Vagina (tissue), 2 donors: ENCODE results near the gene RAB7B. TPM values are rescaled to one million over a fixed set of nuclear protein-coding genes. Genes with fewer than 3 reads are reported as not detected.

ENCODE experiments used
- DNase-seq, 2 donors: peaks; one replicate each; pipeline ENCODE4 v3.0.0-alpha.2; 2017; ENCODE audit errors: extremely low spot score in 2 of 2
- H3K27ac ChIP-seq: fragments of 200-600 bp; sonication (generic); one replicate; pipeline ENCODE4 v1.5.1; 2019
- H3K27me3 ChIP-seq: fragments of 200-600 bp; sonication (generic); one replicate; pipeline ENCODE4 v1.5.1; 2019
- H3K36me3 ChIP-seq, 2 donors: fragments of 200-600 bp; sonication (generic); one replicate each; pipeline ENCODE4 v1.5.1; 2017 to 2019
- H3K4me1 ChIP-seq: fragments of 200-600 bp; sonication (generic); one replicate; pipeline ENCODE4 v1.5.1; 2019
- H3K4me3 ChIP-seq, 2 donors: fragments of 200-600 bp; sonication (generic); 1 replicate in 1 of 2; 2 replicates in 1 of 2; pipeline ENCODE4 v1.5.1; 2016 to 2019
- H3K9me3 ChIP-seq: fragments of 200-600 bp; sonication (generic); one replicate; pipeline ENCODE4 v1.5.1; 2019
- POLR2A ChIP-seq, 2 donors: fragments of 450-650 bp; IDR thresholded peaks; one replicate each; pipeline ENCODE4 v1.6.1; 2017; ENCODE audit warnings: antibody characterized with exemption in 2 of 2, mild to moderate bottlenecking in 2 of 2, moderate library complexity in 2 of 2
- POLR2AphosphoS5 ChIP-seq, 2 donors: sonication (generic); formaldehyde crosslinking; IDR thresholded peaks; one replicate each; pipeline ENCODE4 v1.9.0; 2017; ENCODE audit warnings: antibody characterized with exemption in 2 of 2, mild to moderate bottlenecking in 2 of 2, low read depth in 1 of 2; ENCODE audit not compliant: insufficient read depth in 1 of 2
- intact Hi-C: fragments of 100-400 bp; cut with DNase I; formaldehyde crosslinking; loops from one replicate; pipeline ENCODE4 v1.15.1; 2023
- total RNA-seq: library from RNA; depleted of rRNA; stranded (reverse); fragments of >200 nt; gene quantifications from one replicate; pipeline ENCODE4 v1.2.3, GENCODE V29; 2016
- TF ChIP-seq, protein P1 (sequence below), 3 experiments: fragments of 450-650 bp in 2 of 3; fragments of 200-600 bp in 1 of 3; sonication (generic) in 1 of 3; IDR thresholded peaks; one replicate each; pipeline ENCODE4 v1.5.1; 2017 to 2019; ENCODE audit warnings: antibody characterized with exemption in 3 of 3, mild to moderate bottlenecking in 2 of 3, moderate library complexity in 2 of 3

The RAB7B gene
- total RNA-seq, 1 donor from 2014 or later, result 6.1 TPM

DNA sequence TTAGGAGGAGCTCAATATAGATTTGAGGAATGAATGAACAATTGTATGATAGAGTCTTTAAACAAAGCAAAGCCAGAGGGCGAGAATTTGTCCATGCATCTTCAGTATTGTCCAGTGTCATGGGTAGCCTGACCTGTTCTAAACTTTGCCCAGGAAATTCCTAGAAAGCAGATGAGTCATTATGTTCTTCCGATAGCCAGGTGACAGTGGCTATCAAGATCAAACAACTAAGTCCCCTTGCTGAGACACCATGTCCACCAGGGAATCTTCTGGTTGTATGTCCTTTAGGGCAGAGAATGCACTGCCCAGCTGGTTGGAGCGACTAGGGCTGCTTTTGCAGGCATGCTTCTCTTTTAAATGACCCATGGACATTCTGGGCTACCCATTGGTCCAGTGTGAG lies 58.1 kb downstream of the RAB7B start:
- no peaks in the 10 kb centered on the region for H3K36me3 ChIP-seq
- peaks cover 11% of the 10 kb centered on the region for H3K4me1 ChIP-seq
- TF ChIP-seq, protein P1, sequence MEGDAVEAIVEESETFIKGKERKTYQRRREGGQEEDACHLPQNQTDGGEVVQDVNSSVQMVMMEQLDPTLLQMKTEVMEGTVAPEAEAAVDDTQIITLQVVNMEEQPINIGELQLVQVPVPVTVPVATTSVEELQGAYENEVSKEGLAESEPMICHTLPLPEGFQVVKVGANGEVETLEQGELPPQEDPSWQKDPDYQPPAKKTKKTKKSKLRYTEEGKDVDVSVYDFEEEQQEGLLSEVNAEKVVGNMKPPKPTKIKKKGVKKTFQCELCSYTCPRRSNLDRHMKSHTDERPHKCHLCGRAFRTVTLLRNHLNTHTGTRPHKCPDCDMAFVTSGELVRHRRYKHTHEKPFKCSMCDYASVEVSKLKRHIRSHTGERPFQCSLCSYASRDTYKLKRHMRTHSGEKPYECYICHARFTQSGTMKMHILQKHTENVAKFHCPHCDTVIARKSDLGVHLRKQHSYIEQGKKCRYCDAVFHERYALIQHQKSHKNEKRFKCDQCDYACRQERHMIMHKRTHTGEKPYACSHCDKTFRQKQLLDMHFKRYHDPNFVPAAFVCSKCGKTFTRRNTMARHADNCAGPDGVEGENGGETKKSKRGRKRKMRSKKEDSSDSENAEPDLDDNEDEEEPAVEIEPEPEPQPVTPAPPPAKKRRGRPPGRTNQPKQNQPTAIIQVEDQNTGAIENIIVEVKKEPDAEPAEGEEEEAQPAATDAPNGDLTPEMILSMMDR (IDR thresholded peaks at IDR 0.05), result no peak
- TF ChIP-seq POLR2A (IDR thresholded peaks at IDR 0.05) (no peak), POLR2AphosphoS5 (IDR thresholded peaks at IDR 0.05; ENCODE audit: insufficient read depth in 1 of 2, low read depth in 1 of 2) (no peak)
- DNase-seq, result no peak
- no peak overlapping the region for H3K4me3 ChIP-seq
- no peaks in the 10 kb centered on the region for H3K9me3 ChIP-seq
- no peaks in the 10 kb centered on the region for H3K27me3 ChIP-seq
- H3K27ac ChIP-seq, result no peak overlapping the region
- intact Hi-C loops, result no loop called here

GRCh38 chr1:205944525-205944924 lies 58.7 kb downstream of the RAB7B start:
- Histone ChIP-seq H3K27me3 (no peaks in the 10 kb centered on the region), H3K27ac (no peak overlapping the region), H3K4me3 (no peak overlapping the region), H3K9me3 (no peaks in the 10 kb centered on the region), H3K36me3 (no peaks in the 10 kb centered on the region), H3K4me1 (peaks cover 6% of the 10 kb centered on the region)
- DNase-seq, result no peak
- intact Hi-C loops, result no loop called here
- TF ChIP-seq POLR2A (IDR thresholded peaks at IDR 0.05) (no peak), POLR2AphosphoS5 (IDR thresholded peaks at IDR 0.05; ENCODE audit: insufficient read depth in 1 of 2, low read depth in 1 of 2) (no peak)
- TF ChIP-seq, protein P1 (IDR thresholded peaks at IDR 0.05), result no peak

DNA sequence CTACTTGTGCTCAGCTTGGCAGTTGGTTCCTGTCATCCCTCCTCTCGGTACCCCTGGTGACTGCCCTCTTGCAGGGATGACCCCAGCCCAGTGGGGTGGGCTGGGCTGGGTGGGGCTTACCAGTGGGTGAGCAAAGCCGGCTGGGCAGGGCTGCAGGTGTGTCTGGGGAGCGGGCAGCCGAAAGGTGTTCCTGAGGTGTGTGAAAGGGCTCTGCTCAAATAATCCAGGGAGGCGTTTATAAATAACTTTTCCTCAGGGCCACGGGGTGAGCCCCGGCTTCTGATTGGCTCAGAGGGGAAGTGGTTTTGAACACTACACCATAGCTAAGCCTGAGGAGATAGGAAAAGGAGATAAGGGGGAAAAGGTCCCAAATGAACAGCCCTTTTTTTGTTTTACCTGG lies 60.0 kb downstream of the RAB7B start, which contains the start of gene SLC26A9:
Gene SLC26A9, minus strand, starts transcription at position 212 of the 400 bp plus-strand sequence. CDS start 7,636 bp downstream, outside the sequence.
- H3K27ac ChIP-seq, result no peak within 1 kb of the TSS
- H3K4me1 ChIP-seq, result peaks cover 5% of the 10 kb centered on the region
- H3K36me3 ChIP-seq, result no peaks in the 10 kb centered on the region
- TF ChIP-seq POLR2A (IDR thresholded peaks at IDR 0.05) (no peak), POLR2AphosphoS5 (IDR thresholded peaks at IDR 0.05; ENCODE audit: insufficient read depth in 1 of 2, low read depth in 1 of 2) (no peak)
- no peak for DNase-seq
- H3K9me3 ChIP-seq, result no peaks in the 10 kb centered on the region
- H3K27me3 ChIP-seq, result no peaks in the 10 kb centered on the region
- intact Hi-C loops, result no loop called here
- H3K4me3 ChIP-seq, result no peak within 1 kb of the TSS

GRCh38 chr1:205942631-205943159 lies 60.5 kb downstream of the RAB7B start:
- TF ChIP-seq POLR2A (IDR thresholded peaks at IDR 0.05), result no peak
- TF ChIP-seq, protein P1 (IDR thresholded peaks at IDR 0.05), result no peak
- no peak for TF ChIP-seq POLR2AphosphoS5 (IDR thresholded peaks at IDR 0.05; ENCODE audit: insufficient read depth in 1 of 2, low read depth in 1 of 2)
- H3K27ac ChIP-seq, result no peak overlapping the region
- H3K4me3 ChIP-seq, result no peak overlapping the region
- DNase-seq, result no peak
- H3K9me3 ChIP-seq, result no peaks in the 10 kb centered on the region
- H3K4me1 ChIP-seq, result no peaks in the 10 kb centered on the region
- no peaks in the 10 kb centered on the region for H3K27me3 ChIP-seq
- intact Hi-C loops, result no loop called here
- H3K36me3 ChIP-seq, result no peaks in the 10 kb centered on the region

- intact Hi-C loops, result no loop called here
- TF ChIP-seq POLR2A (IDR thresholded peaks at IDR 0.05), result no peak
- TF ChIP-seq, protein P1 (IDR thresholded peaks at IDR 0.05), result no peak
- TF ChIP-seq POLR2AphosphoS5 (IDR thresholded peaks at IDR 0.05; ENCODE audit: insufficient read depth in 1 of 2, low read depth in 1 of 2), result no peak
Measured at GRCh38 chr1:205940710-205941109, 62.5 kb downstream of the RAB7B start.

More at GRCh38 chr1:205940710-205941109, 62.5 kb downstream of the RAB7B start:
- Histone ChIP-seq H3K4me1 (no peaks in the 10 kb centered on the region), H3K9me3 (no peaks in the 10 kb centered on the region), H3K36me3 (no peaks in the 10 kb centered on the region), H3K27ac (no peak overlapping the region), H3K27me3 (no peaks in the 10 kb centered on the region), H3K4me3 (no peak overlapping the region)
- DNase-seq, result no peak
